Right renal cortex interstitium (tissue), 3 donors: ENCODE data around the gene RCOR3. TPM values are rescaled to one million over a fixed set of nuclear protein-coding genes. Genes with fewer than 3 reads are reported as not detected.
"Not testable (repeated sequence)": the region's sequence is repeated elsewhere in the genome, so short reads cannot be mapped to it uniquely, and the experiment has no call there.

ENCODE experiments used
- DNase-seq, 3 donors: peaks; one replicate each; pipeline ENCODE4 v3.0.0-alpha.2; 2013; ENCODE audit warnings: low read depth in 3 of 3, low spot score in 2 of 3
- polyA plus RNA-seq, 3 donors: library from polyadenylated mRNA; unstranded; fragments of 120-200 nt; gene quantifications; one replicate each; pipeline ENCODE4 v1.2.1, GENCODE V29; 2013; ENCODE audit not compliant: insufficient read length in 3 of 3

Gene RCOR3
- polyA plus RNA-seq, result 10 to 100 TPM; 79.6 to 80.3 (median 80.1) TPM

DNA sequence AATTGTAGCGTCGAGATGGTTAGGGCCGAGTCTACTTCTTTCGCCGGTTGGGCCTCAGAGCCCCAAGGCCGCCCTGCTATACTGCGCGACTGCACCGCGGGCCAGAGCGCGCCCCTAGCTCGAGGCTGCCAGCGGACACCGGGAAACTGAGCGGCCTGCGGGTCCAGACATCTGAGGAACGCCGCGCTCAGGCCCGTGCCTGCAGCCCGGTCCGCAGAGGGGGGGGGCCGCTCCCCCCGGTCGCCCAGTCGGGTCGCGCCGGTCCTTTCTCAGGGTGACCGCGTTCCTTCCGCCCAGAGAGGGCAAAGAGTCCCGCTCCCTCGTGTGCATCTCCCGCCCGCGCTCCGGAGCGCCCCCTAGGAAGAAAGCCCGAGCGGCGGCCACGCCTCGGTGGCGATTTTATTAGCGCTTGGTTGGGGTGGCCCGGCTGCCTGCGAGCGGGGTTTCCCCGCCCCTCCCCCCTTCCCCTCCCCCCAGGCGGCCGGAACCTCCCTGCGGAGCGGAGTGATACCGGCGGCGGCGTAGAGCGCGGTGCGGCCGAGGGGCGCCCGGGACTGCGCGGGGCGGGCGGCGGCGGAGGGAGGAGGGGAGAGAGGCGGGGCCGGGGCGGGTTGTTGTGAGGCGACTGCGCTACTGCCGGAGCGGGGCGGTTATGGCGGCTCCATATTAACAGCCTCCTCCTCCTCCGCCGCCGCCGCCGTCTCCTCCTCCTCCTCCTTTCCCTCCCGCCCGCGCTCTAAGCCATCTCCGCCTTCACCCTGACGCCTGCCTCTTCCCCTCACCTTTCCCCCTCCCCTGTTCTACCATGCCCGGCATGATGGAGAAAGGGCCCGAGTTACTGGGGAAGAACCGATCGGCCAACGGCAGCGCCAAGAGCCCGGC lies at the start of gene RCOR3:
Gene RCOR3 (plus strand): TSS at position 611 of the 882 bp plus-strand sequence. CDS start 195 bp downstream, at position 806.
- peak; percentile 48 to 78 (median 77) for DNase-seq

DNA sequence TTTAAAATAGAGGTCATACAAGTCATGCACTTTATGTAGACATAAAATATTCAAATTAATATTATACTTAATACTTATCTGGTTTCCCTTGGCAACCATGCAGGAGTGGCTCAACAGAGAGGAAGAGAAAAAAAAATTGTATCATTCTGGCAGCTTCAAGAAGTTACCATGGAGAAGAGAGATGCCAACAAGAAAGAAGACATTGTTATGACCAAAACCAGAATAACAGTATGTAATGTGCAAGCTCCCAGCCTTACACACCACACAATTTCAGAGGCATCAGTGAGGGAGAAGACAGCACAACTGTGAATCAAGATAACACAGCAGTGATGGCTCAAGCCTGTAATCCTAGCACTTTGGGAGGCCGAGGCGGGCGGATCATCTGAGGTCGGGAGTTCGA lies 49.1 kb upstream of the RCOR3 start:
- no peak for DNase-seq

DNA sequence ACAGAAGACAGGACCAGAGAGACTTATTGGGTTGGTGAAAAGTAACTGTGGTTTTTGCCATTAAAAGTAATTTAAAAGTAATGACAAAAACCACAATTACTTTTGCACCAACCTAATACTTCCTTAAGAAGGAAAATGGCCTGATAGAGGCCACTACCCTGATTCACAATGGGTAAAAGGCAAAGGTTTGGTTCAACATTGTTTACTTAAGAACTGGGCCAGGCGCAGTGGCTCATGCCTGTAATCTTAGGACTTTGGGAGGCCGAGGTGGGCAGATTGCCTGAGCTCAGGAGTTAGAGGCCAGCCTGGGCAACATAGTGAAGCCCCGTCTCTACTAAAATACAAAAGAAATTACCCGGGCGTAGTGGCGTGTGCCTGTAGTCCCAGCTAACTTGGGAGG lies 48.2 kb upstream of the RCOR3 start:
- no peak for DNase-seq

- DNase-seq, result no peak
Observed at GRCh38 chr1:211213702-211214101, 45.5 kb upstream of the RCOR3 start.

- no peak for DNase-seq
Observed at GRCh38 chr1:211215577-211215976, 43.6 kb upstream of the RCOR3 start.

GRCh38 chr1:211217392-211217791 lies 41.8 kb upstream of the RCOR3 start:
- no peak for DNase-seq

GRCh38 chr1:211222469-211223234 lies 36.5 kb upstream of the RCOR3 start:
- DNase-seq, result not testable (repeated sequence)

- not testable (repeated sequence) for DNase-seq
Observed at GRCh38 chr1:211228573-211229364, 30.4 kb upstream of the RCOR3 start.

DNA sequence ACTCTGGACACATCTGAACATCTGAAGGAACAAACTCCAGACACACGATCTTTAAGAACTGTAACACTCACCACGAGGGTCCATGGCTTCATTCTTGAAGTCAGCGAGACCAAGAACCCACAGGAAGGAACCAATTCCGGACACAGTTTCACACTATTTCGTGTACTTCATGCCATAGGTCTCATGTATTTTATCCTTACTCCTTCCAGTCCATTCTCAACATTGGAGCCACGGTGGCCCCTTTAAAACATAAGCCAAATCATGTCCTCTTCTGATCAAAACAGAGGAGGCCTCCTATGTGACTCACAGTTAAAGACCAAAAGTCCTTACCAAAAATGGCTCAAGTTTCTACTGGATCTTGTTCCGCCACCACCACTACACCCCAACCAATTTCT lies 29.8 kb upstream of the RCOR3 start:
- DNase-seq, result no peak

- no peak for DNase-seq
Observed at GRCh38 chr1:211231873-211232272, 27.3 kb upstream of the RCOR3 start.

DNA sequence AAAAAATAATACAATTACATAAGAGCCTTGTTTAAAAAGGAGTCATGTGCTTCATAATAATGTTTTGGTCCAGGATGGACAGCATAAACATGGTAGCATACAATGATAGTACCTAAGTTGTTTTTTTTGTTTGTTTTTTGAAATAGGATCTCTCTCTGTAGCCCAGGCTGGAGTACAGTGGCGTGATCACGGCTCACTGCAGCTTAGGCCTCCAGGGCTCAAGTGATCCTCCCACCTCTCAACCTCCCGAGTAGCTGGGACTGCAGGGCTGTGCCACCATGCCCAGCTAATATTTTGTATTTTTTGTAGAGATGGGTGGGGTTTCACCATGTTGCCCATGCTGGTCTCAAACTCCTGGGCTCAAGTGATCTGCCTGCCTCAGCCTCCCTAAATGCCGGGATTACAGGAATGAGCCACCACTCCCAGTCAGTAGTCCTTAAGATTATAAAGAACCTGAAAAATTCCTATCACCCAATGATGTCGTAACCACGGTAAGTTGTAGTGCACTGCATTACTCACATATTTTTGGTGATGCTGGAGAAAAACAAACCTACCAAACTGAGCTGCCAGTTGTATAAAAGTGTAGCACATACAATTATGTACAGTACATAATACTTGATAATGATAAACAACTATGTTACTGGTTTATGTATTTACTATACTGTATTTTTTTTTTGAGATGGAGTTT lies 22.4 kb upstream of the RCOR3 start:
- no peak for DNase-seq

DNA sequence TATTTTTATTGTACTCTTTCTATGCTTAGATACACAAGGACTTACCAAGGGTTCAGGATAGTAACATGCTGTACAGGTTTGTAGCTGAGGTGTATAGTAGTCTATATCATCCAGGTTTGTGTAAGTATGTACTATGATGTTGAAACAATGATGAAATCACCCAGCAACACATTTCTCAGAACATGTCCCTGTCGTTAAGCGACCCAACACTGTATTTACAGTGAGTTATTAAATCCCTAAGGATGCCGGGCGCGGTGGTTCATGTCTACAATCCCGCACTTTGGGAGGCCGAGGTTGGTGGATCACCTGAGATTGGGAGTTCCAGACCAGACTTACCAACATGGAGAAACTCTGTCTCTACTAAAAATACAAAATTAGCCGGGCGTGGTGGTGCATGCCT lies 21.6 kb upstream of the RCOR3 start:
- DNase-seq, result no peak

- DNase-seq, result not testable (repeated sequence)
Observed at GRCh38 chr1:211240567-211240966, 18.6 kb upstream of the RCOR3 start.

DNA sequence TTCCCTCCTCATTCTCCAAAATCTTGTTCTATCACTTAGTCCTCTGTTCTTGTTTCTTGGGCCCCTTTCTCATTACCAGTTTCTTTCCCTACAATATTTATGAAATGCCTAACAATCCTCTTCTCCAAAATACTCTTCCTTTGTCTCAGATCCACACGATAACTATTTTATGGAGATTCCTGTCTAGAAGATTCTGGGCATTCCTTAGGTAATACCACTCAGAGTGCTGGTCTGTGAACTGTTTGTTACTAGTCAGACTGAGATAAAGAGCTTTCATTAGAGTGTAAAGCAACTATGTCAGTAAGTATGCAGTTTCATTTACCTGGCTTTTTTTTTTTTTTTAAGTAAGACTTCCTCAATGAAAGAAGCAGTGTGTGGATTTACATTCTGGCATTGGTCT lies 18.1 kb upstream of the RCOR3 start:
- no peak for DNase-seq

DNA sequence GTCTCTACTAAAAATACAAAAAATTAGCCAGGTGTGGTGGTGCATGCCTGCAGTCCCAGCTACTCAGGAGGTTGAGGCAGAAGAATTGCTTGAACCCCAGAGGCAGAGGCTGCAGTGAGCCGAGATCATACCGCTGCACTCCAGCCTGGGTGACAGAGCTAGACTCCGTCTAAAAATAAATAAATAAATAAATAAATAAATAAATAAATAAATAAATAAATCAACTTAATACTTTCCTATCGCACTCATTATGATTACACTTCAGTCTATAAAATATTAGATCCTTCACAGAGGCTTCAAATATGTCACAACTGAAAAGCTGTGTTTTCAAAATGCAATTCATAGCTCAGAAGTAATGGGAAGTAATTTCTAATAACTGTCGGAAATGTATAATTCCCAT lies 15.5 kb upstream of the RCOR3 start:
- DNase-seq, result not testable (repeated sequence)

DNA sequence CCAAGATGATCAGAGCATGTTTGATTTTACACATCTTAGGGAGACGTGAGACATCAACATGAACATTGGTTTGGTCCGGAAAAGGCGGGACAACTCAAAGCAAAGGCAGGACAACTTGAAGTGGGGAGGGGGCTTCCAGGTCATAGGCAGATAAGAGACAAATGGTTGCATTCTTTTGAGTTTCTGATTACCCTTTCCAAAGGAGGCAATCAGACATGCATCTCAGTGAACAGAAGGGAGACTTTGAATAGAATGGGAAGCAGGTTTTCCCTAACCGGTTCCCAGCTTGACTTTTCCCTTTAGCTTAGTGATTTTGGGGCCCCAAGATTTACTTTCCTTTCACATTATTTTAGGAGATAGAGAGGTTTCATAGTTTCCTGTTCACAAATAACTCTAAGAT lies 12.6 kb upstream of the RCOR3 start:
- not testable (repeated sequence) for DNase-seq

DNA sequence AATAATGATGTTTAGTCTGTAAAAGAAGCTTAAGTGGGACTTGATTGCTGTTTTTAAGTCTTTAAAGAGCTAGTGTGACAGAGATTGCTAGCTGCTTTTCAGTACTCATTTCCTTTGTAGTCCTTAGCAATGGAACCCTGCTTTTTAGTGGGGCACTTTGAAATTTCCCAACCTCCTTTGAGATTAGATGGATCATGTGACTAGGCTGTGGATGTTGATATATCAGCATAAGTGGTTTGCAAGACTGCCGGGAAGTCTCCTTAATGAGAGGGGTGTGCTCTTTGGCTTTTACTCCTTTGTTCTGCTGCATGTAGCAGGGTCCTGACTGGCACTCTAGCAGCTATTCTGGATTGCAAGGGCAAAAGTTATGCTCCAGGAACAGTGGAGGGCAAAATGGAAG lies 11.2 kb upstream of the RCOR3 start:
- DNase-seq, result no peak

DNA sequence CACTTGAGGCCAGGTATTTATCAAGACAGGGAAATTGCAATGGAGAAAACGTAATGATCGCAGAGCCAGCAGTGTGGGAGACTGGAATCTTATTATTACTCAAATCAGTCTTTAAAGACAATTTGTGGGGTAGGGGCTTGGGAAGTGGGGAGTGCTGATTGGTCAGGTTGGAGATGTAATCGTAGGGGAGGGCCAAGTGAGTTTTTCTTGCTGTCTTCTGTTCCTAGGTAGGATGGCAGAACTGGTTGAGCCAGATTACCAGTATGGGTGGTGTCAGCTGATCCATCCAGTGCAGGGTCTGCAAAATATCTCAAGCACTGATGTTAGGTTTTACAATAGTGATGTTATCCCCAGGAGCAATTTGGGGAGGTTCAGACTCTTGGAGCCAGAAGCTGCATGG lies 9.6 kb upstream of the RCOR3 start:
- not testable (repeated sequence) for DNase-seq

DNA sequence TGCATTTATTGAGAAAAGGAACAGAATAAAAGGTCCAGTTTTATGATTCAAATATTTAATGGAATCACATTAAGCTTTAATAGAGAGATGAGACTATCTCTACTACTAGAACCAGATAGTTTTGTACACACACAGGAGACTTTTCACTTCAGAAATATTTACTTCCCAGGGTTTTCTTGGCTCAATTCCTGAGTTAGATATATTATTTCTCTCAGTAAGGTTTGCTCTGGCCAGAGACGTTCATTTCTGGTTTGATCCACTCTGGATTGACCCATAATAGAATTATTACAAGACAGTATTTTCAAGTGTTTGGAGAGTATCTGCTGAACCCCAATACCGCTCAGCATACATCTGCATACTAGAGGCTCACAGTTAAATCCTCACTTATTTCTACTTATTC lies 1.3 kb upstream of the RCOR3 start:
- no peak for DNase-seq

GRCh38 chr1:211258310-211258755 lies 833 bp upstream of the RCOR3 start:
- peak; percentile 70 to 77 (median 71) for DNase-seq
